H1 (cell line): ENCODE results near the gene LAMB1. TPM values are rescaled to one million over a fixed set of nuclear protein-coding genes. Genes with fewer than 3 reads are reported as not detected.

Experiments
- CTCF ChIA-PET: fragments of 300-600 bp; sonication (Branson Sonifier 250); formaldehyde crosslinking; loops from one replicate; lab custom pipeline; 2021; ENCODE audit not compliant: partially characterized antibody; lab: Charles Lee
- POLR2A ChIA-PET: fragments of 300-600 bp; sonication (Branson Sonifier 250); formaldehyde crosslinking; loops from one replicate; lab custom pipeline; 2021; ENCODE audit warnings: inconsistent platforms; ENCODE audit not compliant: partially characterized antibody; lab: Charles Lee
- DNase-seq, 2 experiments: peaks; one replicate each; pipeline versions ENCODE4 v3.0.0 to v3.0.0-alpha.2; 2010 to 2022; ENCODE audit warnings: low spot score in 2 of 2, low read depth in 1 of 2, mixed read lengths in 1 of 2
- FAIRE-seq: peaks from 2 replicates; lab custom pipeline; 2011; peaks lifted over from hg19 to GRCh38; lab: Jason Lieb, UNC
- H2AFZ ChIP-seq: 2 replicates; pipeline ENCODE4 v1.8.1; 2012; ENCODE audit warnings: low read length, inconsistent platforms
- H2AK5ac ChIP-seq: 2 replicates; pipeline ENCODE4 v1.6.1; 2013; ENCODE audit warnings: low read depth, low read length
- H2BK120ac ChIP-seq: replicated peaks from 2 replicates; pipeline ENCODE3; 2013; ENCODE audit warnings: low read depth, low read length, inconsistent platforms
- H2BK12ac ChIP-seq: 2 replicates; pipeline ENCODE4 v1.6.1; 2013; ENCODE audit warnings: low read depth, low read length
- H2BK15ac ChIP-seq: 2 replicates; pipeline ENCODE4 v1.6.1; 2013; ENCODE audit warnings: low read length
- H2BK20ac ChIP-seq: 2 replicates; pipeline ENCODE4 v1.6.1; 2013; ENCODE audit warnings: low read length
- H2BK5ac ChIP-seq: 2 replicates; pipeline ENCODE4 v1.6.1; 2013; ENCODE audit warnings: low read depth, low read length
- H3K14ac ChIP-seq: 2 replicates; pipeline ENCODE4 v1.6.1; 2013; ENCODE audit warnings: inconsistent platforms; ENCODE audit not compliant: insufficient read length
- H3K18ac ChIP-seq: 2 replicates; pipeline ENCODE4 v1.6.1; 2013; ENCODE audit warnings: low read length; ENCODE audit errors: extremely low read depth
- H3K23ac ChIP-seq: 2 replicates; pipeline ENCODE4 v1.6.1; 2013; ENCODE audit warnings: inconsistent platforms; ENCODE audit not compliant: insufficient read length
- H3K23me2 ChIP-seq: 2 replicates; pipeline ENCODE4 v1.6.1; 2013; ENCODE audit warnings: low read depth, low read length
- H3K27ac ChIP-seq: 2 replicates; pipeline ENCODE4 v1.6.1; 2011; ENCODE audit warnings: low read depth, low read length, inconsistent platforms
- H3K27me3 ChIP-seq, 4 experiments: replicated peaks in 1 of 4; 1 replicate in 1 of 4; 2 replicates in 3 of 4; pipeline versions ENCODE4 v1.6.1 to v1.8.1; 2011 to 2013; ENCODE audit warnings: low read length in 3 of 4, mild to moderate bottlenecking in 3 of 4, inconsistent platforms in 2 of 4, mixed read lengths in 2 of 4, moderate library complexity in 1 of 4; ENCODE audit not compliant: control insufficient read depth in 3 of 4, insufficient read depth in 3 of 4; ENCODE audit errors: extremely low read depth in 1 of 4
- H3K36me3 ChIP-seq, 4 experiments: 2 replicates each; pipeline versions ENCODE4 v1.6.1 to v1.8.1; 2011 to 2013; ENCODE audit warnings: mild to moderate bottlenecking in 4 of 4, low read length in 3 of 4, moderate library complexity in 2 of 4, control low read depth in 1 of 4, inconsistent platforms in 1 of 4; ENCODE audit not compliant: insufficient read depth in 4 of 4, control insufficient read depth in 2 of 4
- H3K4ac ChIP-seq: replicated peaks from 2 replicates; pipeline ENCODE3; 2013; ENCODE audit warnings: low read length, low read depth, mixed read lengths, inconsistent platforms; ENCODE audit not compliant: insufficient read length
- H3K4me1 ChIP-seq, 4 experiments: replicated peaks in 1 of 4; 1 replicate in 1 of 4; 2 replicates in 3 of 4; pipeline versions ENCODE4 v1.6.1 to v1.8.1; 2011 to 2013; ENCODE audit warnings: low read length in 3 of 4, inconsistent platforms in 2 of 4, mixed read lengths in 1 of 4; ENCODE audit not compliant: insufficient read depth in 4 of 4, control insufficient read depth in 3 of 4
- H3K4me2 ChIP-seq, 2 experiments: 2 replicates each; pipeline versions ENCODE4 v1.6.1 to v1.8.1; 2011 to 2013; ENCODE audit warnings: low read depth in 2 of 2, low read length in 2 of 2, control low read depth in 1 of 2, inconsistent platforms in 1 of 2, mild to moderate bottlenecking in 1 of 2; ENCODE audit not compliant: insufficient read depth in 1 of 2
- H3K4me3 ChIP-seq, 4 experiments: fragments of 200-600, 300-600 bp in 1 of 4; sonication (generic), shearing (Covaris generic), sonication (Bioruptor Twin) in 1 of 4; 2 replicates each; pipeline versions ENCODE4 v1.5.1 to v1.8.1; 2011 to 2016; ENCODE audit warnings: low read length in 4 of 4, low read depth in 3 of 4, control low read depth in 2 of 4, inconsistent platforms in 2 of 4, mild to moderate bottlenecking in 2 of 4, mixed read lengths in 1 of 4, moderate library complexity in 1 of 4; ENCODE audit not compliant: insufficient read depth in 2 of 4; ENCODE audit errors: extremely low read depth in 1 of 4
- H3K56ac ChIP-seq: replicated peaks from 2 replicates; pipeline ENCODE3; 2013; ENCODE audit warnings: low read depth, mild to moderate bottlenecking, mixed read lengths, low read length, inconsistent platforms; ENCODE audit not compliant: insufficient read length
- H3K79me1 ChIP-seq: 2 replicates; pipeline ENCODE4 v1.6.1; 2013; ENCODE audit warnings: low read depth, low read length, control low read depth
- H3K79me2 ChIP-seq, 2 experiments: 2 replicates each; pipeline versions ENCODE4 v1.6.1 to v1.8.1; 2012 to 2013; ENCODE audit warnings: low read length in 2 of 2, mild to moderate bottlenecking in 2 of 2, inconsistent platforms in 1 of 2; ENCODE audit not compliant: insufficient read depth in 2 of 2, control insufficient read depth in 1 of 2
- H3K9ac ChIP-seq, 4 experiments: replicated peaks in 1 of 4; 1 replicate in 1 of 4; 2 replicates in 3 of 4; pipeline versions ENCODE4 v1.6.1 to v1.8.1; 2011 to 2013; ENCODE audit warnings: low read depth in 3 of 4, low read length in 3 of 4, control low read depth in 2 of 4, mild to moderate bottlenecking in 2 of 4, moderate library complexity in 2 of 4, inconsistent platforms in 1 of 4; ENCODE audit errors: extremely low read depth in 1 of 4
- H3K9me3 ChIP-seq, 2 experiments: 2 replicates each; pipeline versions ENCODE4 v1.6.1 to v1.8.1; 2012 to 2013; ENCODE audit warnings: mild to moderate bottlenecking in 2 of 2, moderate library complexity in 2 of 2, control low read depth in 1 of 2, inconsistent platforms in 1 of 2, low read depth in 1 of 2, low read length in 1 of 2, mixed read lengths in 1 of 2; ENCODE audit not compliant: insufficient read depth in 2 of 2
- H4K20me1 ChIP-seq, 2 experiments: replicated peaks in 1 of 2; 2 replicates each; pipeline versions ENCODE3 to v1.8.1; 2011 to 2013; ENCODE audit warnings: inconsistent platforms in 2 of 2, low read length in 2 of 2, mild to moderate bottlenecking in 1 of 2; ENCODE audit not compliant: insufficient read depth in 2 of 2, control insufficient read depth in 1 of 2
- H4K5ac ChIP-seq: 2 replicates; pipeline ENCODE4 v1.6.1; 2013; ENCODE audit warnings: low read length, low read depth, mixed read lengths, inconsistent platforms; ENCODE audit not compliant: insufficient read length
- H4K8ac ChIP-seq: 2 replicates; pipeline ENCODE4 v1.8.0; 2013; ENCODE audit warnings: mild to moderate bottlenecking, moderate library complexity, low read length, inconsistent platforms; ENCODE audit not compliant: insufficient read depth; ENCODE audit errors: extremely low read depth
- H4K91ac ChIP-seq: replicated peaks from 2 replicates; pipeline ENCODE3; 2013; ENCODE audit warnings: low read length, mixed read lengths, inconsistent platforms; ENCODE audit not compliant: insufficient read length
- ASH2L ChIP-seq: fragments of 200-600, 300-600 bp; sonication (generic); IDR thresholded peaks from one replicate; pipeline ENCODE4 v1.7.1; 2017; ENCODE audit warnings: low read length
- CBX5 ChIP-seq: fragments of 300-800, 300-1000 bp; sonication (generic); IDR thresholded peaks from 2 replicates; pipeline ENCODE4 v1.7.1; 2016; ENCODE audit warnings: antibody characterized with exemption, low read length, low read depth
- HDAC2 ChIP-seq, 2 experiments: fragments of 300-600 bp in 1 of 2; sonication (generic) in 1 of 2; IDR thresholded peaks; 2 replicates each; pipeline ENCODE4 v1.6.1; 2011 to 2012; ENCODE audit warnings: low read depth in 2 of 2, low read length in 2 of 2, mild to moderate bottlenecking in 2 of 2, moderate library complexity in 2 of 2, borderline replicate concordance in 1 of 2, inconsistent platforms in 1 of 2
- SIX5 ChIP-seq: IDR thresholded peaks from 2 replicates; pipeline ENCODE4 v1.6.1; 2011; ENCODE audit warnings: mild to moderate bottlenecking, low read depth, low read length
- USF2 ChIP-seq: IDR thresholded peaks from 2 replicates; pipeline ENCODE4 v1.6.1; 2011; ENCODE audit warnings: low read length, improper control_type of control experiment
- ZNF274 ChIP-seq: IDR thresholded peaks from 2 replicates; pipeline ENCODE4 v1.7.0; 2012; ENCODE audit warnings: low read length, borderline replicate concordance; ENCODE audit errors: extremely low read depth
- WGBS, 2 experiments: shearing (Covaris generic) in 1 of 2; methylation state at CpG; one replicate each; pipeline versions ENCODE4 v1.1.6 to v1.1.7; 2013 to 2015; ENCODE audit warnings: low lambda C conversion rate in 2 of 2, mixed read lengths in 2 of 2, inconsistent platforms in 1 of 2, low coverage in 1 of 2, missing lambda C conversion rate in 1 of 2; ENCODE audit not compliant: insufficient replicate concordance in 2 of 2, insufficient coverage in 1 of 2, insufficient read length in 1 of 2; ENCODE audit errors: extremely low coverage in 1 of 2, missing lambda C conversion rate in 1 of 2; 5-methylcytosine and 5-hydroxymethylcytosine counted together
- polyA plus RNA-seq, 7 experiments: library from polyadenylated mRNA; depleted of rRNA in 3 of 7; stranded (reverse) in 5 of 7; unstranded in 2 of 7; fragments of >200 nt in 5 of 7; fragments of 200-250 nt in 2 of 7; gene quantifications; 1 replicate in 5 of 7; 2 replicates in 1 of 7; 4 replicates in 1 of 7; pipeline versions ENCODE4 v1.2.1 to v1.2.3, GENCODE V29; 2011 to 2013; ENCODE audit warnings: missing spikeins in 2 of 7, mixed read lengths in 2 of 7
- total RNA-seq: library from RNA; stranded (reverse); fragmentation: NEBNext Ultra II Directional; extraction: Animal tissue kit (Norgen Biotek cat#: 25700); gene quantifications from 2 replicates; pipeline ENCODE4 v1.2.1, GENCODE V29; 2021
- TF ChIP-seq, protein P1 (sequence below), 3 experiments: IDR thresholded peaks; 1 replicate in 2 of 3; 2 replicates in 1 of 3; pipeline versions ENCODE4 v1.5.1 to v1.6.1; 2011; ENCODE audit warnings: low read length in 3 of 3, mild to moderate bottlenecking in 3 of 3, inconsistent platforms in 2 of 3, low read depth in 1 of 3, moderate library complexity in 1 of 3; ENCODE audit not compliant: insufficient read depth in 1 of 3; ENCODE audit errors: control extremely low read depth in 1 of 3
- TF ChIP-seq, protein P2 (sequence below): IDR thresholded peaks from 2 replicates; pipeline ENCODE4 v1.6.1; 2012; ENCODE audit warnings: low read length, inconsistent platforms

LAMB1 gene
- total and polyA plus RNA-seq, 2 of the 8 experiments (the other 6 are each of a cell fraction or from before 2014, with no cell fraction given), result 31.9 to 38.5 TPM

DNA sequence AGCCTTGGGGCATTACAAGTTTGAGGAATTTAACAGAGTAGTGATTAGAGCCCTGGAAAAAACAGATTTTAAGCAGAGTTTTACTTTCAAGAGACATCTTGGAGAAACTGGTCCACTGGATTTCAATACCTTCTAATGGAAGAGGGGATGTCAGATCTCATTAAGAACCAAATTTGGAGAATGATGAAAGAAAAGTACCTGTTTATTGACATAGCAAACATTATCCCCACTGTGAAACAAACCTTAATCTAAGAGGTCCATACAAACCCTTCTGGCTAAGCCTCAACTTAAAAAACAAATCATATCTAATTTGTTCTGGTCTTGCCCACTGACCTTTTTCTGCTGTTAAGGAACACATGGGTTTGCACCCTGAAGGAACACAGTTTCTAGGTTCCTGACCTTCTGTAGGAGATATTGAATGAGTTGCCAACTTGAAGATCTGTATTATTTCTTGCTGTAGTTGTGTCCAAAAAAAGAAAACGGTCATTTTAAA is 53.5 kb downstream of the LAMB1 start:
- Histone ChIP-seq H2BK120ac (no peak overlapping the region), H3K79me1 (no peaks in the 10 kb centered on the region), H2AFZ (no peak overlapping the region), H2BK20ac (no peak overlapping the region), H3K36me3 (peaks cover 0 to 35% (median 8%) of the 10 kb centered on the region in 4 experiments; a peak in 4 of 8 replicates), H4K5ac (no peak overlapping the region), H2BK5ac (no peak overlapping the region), H2BK15ac (no peak overlapping the region), H4K20me1 (no peaks in the 10 kb centered on the region), H3K23me2 (no peaks in the 10 kb centered on the region), H3K9ac (no peak overlapping the region), H2BK12ac (no peak overlapping the region), H3K4me3 (no peak overlapping the region), H3K79me2 (no peaks in the 10 kb centered on the region), H3K4me2 (no peak overlapping the region), H3K4ac (no peak overlapping the region), H2AK5ac (no peak overlapping the region), H3K18ac (no peak overlapping the region), H3K56ac (no peak overlapping the region), H3K14ac (no peak overlapping the region), H3K23ac (no peak overlapping the region), H3K27me3 (no peaks in the 10 kb centered on the region), H4K8ac (no peak overlapping the region), H3K27ac (no peak overlapping the region), H4K91ac (no peak overlapping the region), H3K4me1 (peaks cover 3 to 17% (median 10%) of the 10 kb centered on the region in 4 experiments; a peak in 6 of 7 replicates), H3K9me3 (no peaks in the 10 kb centered on the region)
- CTCF ChIA-PET, result no interaction called here
- no peak for FAIRE-seq
- 82% methylated on average over 1 of the region's 1 CpG; no CpG with 5 or more reads in 1 of the 2 experiments for WGBS, 2 experiments
- no peak for DNase-seq
- POLR2A ChIA-PET, result interaction anchor here (1.9 kb wide), 1 partner anchor 19 kb away, joined by 6 read pairs; no protein-coding TSS in a partner anchor
- TF ChIP-seq ASH2L (no peak), CBX5 (no peak), HDAC2 (IDR thresholded peaks at IDR 0.05; ENCODE audit: borderline replicate concordance in 1 of 2, low read depth in 2 of 2, low read length in 2 of 2) (no peak), ZNF274 (no peak), SIX5 (no peak), USF2 (no peak)
- TF ChIP-seq, protein P1, sequence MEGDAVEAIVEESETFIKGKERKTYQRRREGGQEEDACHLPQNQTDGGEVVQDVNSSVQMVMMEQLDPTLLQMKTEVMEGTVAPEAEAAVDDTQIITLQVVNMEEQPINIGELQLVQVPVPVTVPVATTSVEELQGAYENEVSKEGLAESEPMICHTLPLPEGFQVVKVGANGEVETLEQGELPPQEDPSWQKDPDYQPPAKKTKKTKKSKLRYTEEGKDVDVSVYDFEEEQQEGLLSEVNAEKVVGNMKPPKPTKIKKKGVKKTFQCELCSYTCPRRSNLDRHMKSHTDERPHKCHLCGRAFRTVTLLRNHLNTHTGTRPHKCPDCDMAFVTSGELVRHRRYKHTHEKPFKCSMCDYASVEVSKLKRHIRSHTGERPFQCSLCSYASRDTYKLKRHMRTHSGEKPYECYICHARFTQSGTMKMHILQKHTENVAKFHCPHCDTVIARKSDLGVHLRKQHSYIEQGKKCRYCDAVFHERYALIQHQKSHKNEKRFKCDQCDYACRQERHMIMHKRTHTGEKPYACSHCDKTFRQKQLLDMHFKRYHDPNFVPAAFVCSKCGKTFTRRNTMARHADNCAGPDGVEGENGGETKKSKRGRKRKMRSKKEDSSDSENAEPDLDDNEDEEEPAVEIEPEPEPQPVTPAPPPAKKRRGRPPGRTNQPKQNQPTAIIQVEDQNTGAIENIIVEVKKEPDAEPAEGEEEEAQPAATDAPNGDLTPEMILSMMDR (IDR thresholded peaks at IDR 0.05; ENCODE audit: control extremely low read depth in 1 of 3, insufficient read depth in 1 of 3, low read depth in 1 of 3, low read length in 3 of 3), result no peak
- TF ChIP-seq, protein P2, sequence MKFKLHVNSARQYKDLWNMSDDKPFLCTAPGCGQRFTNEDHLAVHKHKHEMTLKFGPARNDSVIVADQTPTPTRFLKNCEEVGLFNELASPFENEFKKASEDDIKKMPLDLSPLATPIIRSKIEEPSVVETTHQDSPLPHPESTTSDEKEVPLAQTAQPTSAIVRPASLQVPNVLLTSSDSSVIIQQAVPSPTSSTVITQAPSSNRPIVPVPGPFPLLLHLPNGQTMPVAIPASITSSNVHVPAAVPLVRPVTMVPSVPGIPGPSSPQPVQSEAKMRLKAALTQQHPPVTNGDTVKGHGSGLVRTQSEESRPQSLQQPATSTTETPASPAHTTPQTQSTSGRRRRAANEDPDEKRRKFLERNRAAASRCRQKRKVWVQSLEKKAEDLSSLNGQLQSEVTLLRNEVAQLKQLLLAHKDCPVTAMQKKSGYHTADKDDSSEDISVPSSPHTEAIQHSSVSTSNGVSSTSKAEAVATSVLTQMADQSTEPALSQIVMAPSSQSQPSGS, result no peak
